GM23248 (cell line): Measurements from ENCODE around the gene C16orf46.

ENCODE experiments used
- EZH2 ChIP-seq: fragments of 200-600 bp; sonication (generic); IDR thresholded peaks from 2 replicates; pipeline ENCODE4 v1.6.1; 2018; ENCODE audit warnings: antibody characterized with exemption, mild to moderate bottlenecking; ENCODE audit not compliant: insufficient read depth, poor library complexity, severe bottlenecking
- EZH2phosphoT487 ChIP-seq: fragments of 200-600 bp; sonication (generic); IDR thresholded peaks from 2 replicates; pipeline ENCODE4 v1.6.1; 2018; ENCODE audit warnings: antibody characterized with exemption, moderate library complexity, mild to moderate bottlenecking, low read depth; ENCODE audit not compliant: insufficient read depth

GRCh38 chr16:81040131-81040530, 36.9 kb downstream of the C16orf46 start:
- no peak for TF ChIP-seq EZH2
- no peak for TF ChIP-seq EZH2phosphoT487
